Lung microvascular endothelial cell (primary cell): ENCODE results near the gene SPEF2. TPM values are rescaled to one million over a fixed set of nuclear protein-coding genes. Genes with fewer than 3 reads are reported as not detected.
A peak's percentile ranks its signal among the peaks of the same experiment; 100 is the strongest.

Experiments used
- DNase-seq, 2 donors: peaks; one replicate each; pipeline versions ENCODE4 v3.0.0 to v3.0.0-alpha.2; 2010; ENCODE audit warnings: low read depth in 2 of 2
- total RNA-seq: library from RNA; depleted of rRNA; stranded (reverse); fragments of >200 nt; gene quantifications from 2 replicates; pipeline ENCODE4 v1.2.1, GENCODE V29; 2014

The SPEF2 gene
- total RNA-seq, 1 donor from 2014 or later, result 0.20 TPM

GRCh38 chr5:35698047-35698808, 80.6 kb downstream of the SPEF2 start:
- no peak for DNase-seq

- no peak for DNase-seq
These were observed 90.0 kb downstream of the SPEF2 start for GRCh38 chr5:35707659-35708058.

GRCh38 chr5:35709688-35710087, 92.0 kb downstream of the SPEF2 start:
- DNase-seq, result no peak

GRCh38 chr5:35717718-35718117, 100.1 kb downstream of the SPEF2 start:
- no peak for DNase-seq

GRCh38 chr5:35735718-35736117, 118.1 kb downstream of the SPEF2 start:
- DNase-seq, result no peak

- no peak for DNase-seq
These were observed 118.6 kb downstream of the SPEF2 start for GRCh38 chr5:35736280-35736679.

GRCh38 chr5:35741126-35741716, 123.6 kb downstream of the SPEF2 start:
- DNase-seq, result no peak

- no peak for DNase-seq
These were observed 124.3 kb downstream of the SPEF2 start for GRCh38 chr5:35741971-35742370.

- no peak for DNase-seq
These were observed 126.0 kb downstream of the SPEF2 start for GRCh38 chr5:35743644-35744043.

GRCh38 chr5:35745193-35745592, 127.5 kb downstream of the SPEF2 start:
- DNase-seq, result no peak

GRCh38 chr5:35745660-35746059, 128.0 kb downstream of the SPEF2 start:
- no peak for DNase-seq

- no peak for DNase-seq
These were observed 134.3 kb downstream of the SPEF2 start for GRCh38 chr5:35752012-35752411.

GRCh38 chr5:35753500-35753899, 135.8 kb downstream of the SPEF2 start:
- DNase-seq, result no peak

GRCh38 chr5:35754481-35754880, 136.8 kb downstream of the SPEF2 start:
- no peak for DNase-seq

- DNase-seq, result no peak
These were observed 138.3 kb downstream of the SPEF2 start for GRCh38 chr5:35755966-35756365.

- DNase-seq, result no peak
These were observed 140.6 kb downstream of the SPEF2 start for GRCh38 chr5:35758151-35758724.

GRCh38 chr5:35761541-35761940, 143.9 kb downstream of the SPEF2 start:
- no peak for DNase-seq

GRCh38 chr5:35762368-35762767, 144.7 kb downstream of the SPEF2 start:
- no peak for DNase-seq

- DNase-seq, result no peak
These were observed 148.3 kb downstream of the SPEF2 start for GRCh38 chr5:35765921-35766320.

GRCh38 chr5:35771300-35771699, 153.6 kb downstream of the SPEF2 start:
- DNase-seq, result no peak

- DNase-seq, result no peak
These were observed 154.2 kb downstream of the SPEF2 start for GRCh38 chr5:35771839-35772238.

GRCh38 chr5:35773967-35774366, 156.3 kb downstream of the SPEF2 start:
- peak in 1 of 2 donors; percentile 17 for DNase-seq

- DNase-seq, result no peak
These were observed 159.1 kb downstream of the SPEF2 start for GRCh38 chr5:35776757-35777156.
